CD8-positive, alpha-beta memory T cell (primary cell): ENCODE results near the gene WASHC2C. TPM values are rescaled to one million over a fixed set of nuclear protein-coding genes. Genes with fewer than 3 reads are reported as not detected.
"Not testable (repeated sequence)": the region's sequence is repeated elsewhere in the genome, so short reads cannot be mapped to it uniquely, and the experiment has no call there.

Experiments
- CTCF ChIA-PET: fragments of 350-600 bp; sonication (Branson Sonifier 250); formaldehyde crosslinking; loops from one replicate; lab custom pipeline; 2021; ENCODE audit warnings: antibody characterized with exemption; lab: Charles Lee
- POLR2A ChIA-PET: fragments of 350-600 bp; sonication (Branson Sonifier 250); formaldehyde crosslinking; loops from one replicate; lab custom pipeline; 2021; ENCODE audit warnings: antibody characterized with exemption; lab: Charles Lee
- DNase-seq, 5 donors: peaks; one replicate each; pipeline versions ENCODE4 v3.0.0 to v3.0.0-alpha.2; 2020 to 2022; ENCODE audit warnings: mixed read lengths in 1 of 5
- H3K27ac ChIP-seq: one replicate; pipeline ENCODE4 v1.7.0; 2013; ENCODE audit warnings: low read depth, mild to moderate bottlenecking, low read length, moderate library complexity
- H3K27me3 ChIP-seq: 2 replicates; pipeline ENCODE4 v1.7.0; 2013; ENCODE audit warnings: low read length, mild to moderate bottlenecking; ENCODE audit not compliant: insufficient read depth, poor library complexity, severe bottlenecking
- H3K36me3 ChIP-seq: 2 replicates; pipeline ENCODE4 v1.7.0; 2013; ENCODE audit warnings: mild to moderate bottlenecking, low read length, moderate library complexity; ENCODE audit not compliant: insufficient read depth
- H3K4me1 ChIP-seq: 2 replicates; pipeline ENCODE4 v1.7.0; 2013; ENCODE audit warnings: mild to moderate bottlenecking, low read length, moderate library complexity; ENCODE audit not compliant: insufficient read depth
- H3K4me3 ChIP-seq: 2 replicates; pipeline ENCODE4 v1.7.0; 2013; ENCODE audit warnings: mild to moderate bottlenecking, low read length
- H3K9me3 ChIP-seq: 2 replicates; pipeline ENCODE4 v1.7.0; 2013; ENCODE audit warnings: mild to moderate bottlenecking, low read length
- H3K27ac Mint-ChIP-seq, 8 donors: one replicate each; pipeline ENCODE4 v1.8.0; 2020 to 2021; ENCODE audit warnings: mixed read lengths in 8 of 8, mild to moderate bottlenecking in 6 of 8, inconsistent platforms in 3 of 8, moderate library complexity in 3 of 8
- H3K27me3 Mint-ChIP-seq, 2 donors: one replicate each; pipeline ENCODE4 v1.8.0; 2020 to 2021; ENCODE audit warnings: mixed read lengths in 2 of 2, mild to moderate bottlenecking in 1 of 2, moderate library complexity in 1 of 2
- H3K36me3 Mint-ChIP-seq, 3 donors: one replicate each; pipeline ENCODE4 v1.8.0; 2020 to 2021; ENCODE audit warnings: mixed read lengths in 3 of 3, inconsistent platforms in 1 of 3, mild to moderate bottlenecking in 1 of 3
- H3K4me1 Mint-ChIP-seq, 3 donors: one replicate each; pipeline ENCODE4 v1.8.0; 2020 to 2021; ENCODE audit warnings: mixed read lengths in 3 of 3, inconsistent platforms in 1 of 3, mild to moderate bottlenecking in 1 of 3
- H3K4me3 Mint-ChIP-seq, 7 donors: one replicate each; pipeline ENCODE4 v1.8.0; 2020 to 2021; ENCODE audit warnings: mixed read lengths in 7 of 7, mild to moderate bottlenecking in 6 of 7, moderate library complexity in 4 of 7, inconsistent platforms in 2 of 7
- H3K9me3 Mint-ChIP-seq, 5 donors: one replicate each; pipeline ENCODE4 v1.8.0; 2020 to 2022; ENCODE audit warnings: mixed read lengths in 5 of 5, mild to moderate bottlenecking in 3 of 5, moderate library complexity in 2 of 5, inconsistent platforms in 1 of 5
- polyA plus RNA-seq: library from polyadenylated mRNA; unstranded; fragments of 300-500 nt; fragmentation: Illumina TruSeq; gene quantifications from one replicate; pipeline ENCODE4 v1.2.3, GENCODE V29; 2021
- total RNA-seq, 2 experiments: library from RNA; stranded (reverse); gene quantifications; one replicate each; pipeline ENCODE4 v1.2.3, GENCODE V29; 2021

The WASHC2C gene
- total RNA-seq (10 to 100 TPM; 23.4 to 23.6 TPM), polyA plus RNA-seq (41.1 TPM)

GRCh38 chr10:45726703-45727420 is at the start of gene WASHC2C:
Gene WASHC2C (plus strand): TSS chr10:45727266. CDS start chr10:45727318, 52 bp downstream.
- H3K9me3 ChIP-seq, H3K27me3 ChIP-seq, H3K9me3 Mint-ChIP-seq, H3K27me3 Mint-ChIP-seq, CTCF ChIA-PET, H3K4me1 ChIP-seq, H3K36me3 Mint-ChIP-seq, H3K36me3 ChIP-seq: not testable (repeated sequence)
- H3K27ac Mint-ChIP-seq = peak within 1 kb of the TSS; percentile 50 to 97 (median 78)
- H3K4me3 Mint-ChIP-seq = peak within 1 kb of the TSS; percentile 79 to 96 (median 84)
- Histone ChIP-seq H3K4me3 (peak within 1 kb of the TSS; percentile 63), H3K27ac (peak within 1 kb of the TSS; percentile 54)
- POLR2A ChIA-PET = interaction anchor here (0.7 kb wide), 1 partner anchor 725 kb away, joined by 3 read pairs; no protein-coding TSS in a partner anchor
- peaks cover 8 to 22% (median 13%) of the 10 kb centered on the region in 3 donors for H3K4me1 Mint-ChIP-seq
- peak; percentile 92 to 99 (median 93) for DNase-seq

- POLR2A ChIA-PET, H3K4me1 Mint-ChIP-seq, H3K27me3 ChIP-seq, H3K9me3 Mint-ChIP-seq, H3K36me3 Mint-ChIP-seq, H3K36me3 ChIP-seq, H3K27ac ChIP-seq, H3K27me3 Mint-ChIP-seq, H3K4me3 Mint-ChIP-seq, H3K27ac Mint-ChIP-seq, CTCF ChIA-PET, H3K9me3 ChIP-seq, H3K4me3 ChIP-seq, DNase-seq, H3K4me1 ChIP-seq: not testable (repeated sequence)
Observed at GRCh38 chr10:45678467-45678866, 48.6 kb upstream of the WASHC2C start.

GRCh38 chr10:45710200-45710796 is 16.8 kb upstream of the WASHC2C start:
- H3K4me1 Mint-ChIP-seq, H3K27me3 Mint-ChIP-seq, H3K36me3 ChIP-seq, POLR2A ChIA-PET, H3K9me3 ChIP-seq, H3K4me3 ChIP-seq, CTCF ChIA-PET, H3K27me3 ChIP-seq, H3K4me3 Mint-ChIP-seq, H3K9me3 Mint-ChIP-seq, H3K27ac ChIP-seq, H3K4me1 ChIP-seq, DNase-seq: not testable (repeated sequence)
- H3K27ac Mint-ChIP-seq = peak overlapping the region in 1 of 8 donors; percentile 47
- peaks cover 3 to 13% (median 10%) of the 10 kb centered on the region in 3 donors for H3K36me3 Mint-ChIP-seq

- H3K4me3 ChIP-seq, H3K27me3 ChIP-seq, H3K27ac Mint-ChIP-seq, H3K4me3 Mint-ChIP-seq, H3K27me3 Mint-ChIP-seq, H3K36me3 ChIP-seq, POLR2A ChIA-PET, CTCF ChIA-PET, H3K9me3 Mint-ChIP-seq, DNase-seq, H3K27ac ChIP-seq, H3K4me1 ChIP-seq, H3K9me3 ChIP-seq, H3K4me1 Mint-ChIP-seq: not testable (repeated sequence)
- H3K36me3 Mint-ChIP-seq = peaks cover 3 to 12% (median 11%) of the 10 kb centered on the region in 3 donors
Observed at GRCh38 chr10:45711223-45711622, 15.8 kb upstream of the WASHC2C start.

GRCh38 chr10:45717053-45717452 is 10.0 kb upstream of the WASHC2C start:
- H3K4me3 ChIP-seq, POLR2A ChIA-PET, DNase-seq, H3K27ac Mint-ChIP-seq, H3K36me3 ChIP-seq, H3K36me3 Mint-ChIP-seq, CTCF ChIA-PET, H3K4me3 Mint-ChIP-seq, H3K9me3 ChIP-seq, H3K9me3 Mint-ChIP-seq, H3K4me1 Mint-ChIP-seq, H3K4me1 ChIP-seq, H3K27me3 Mint-ChIP-seq, H3K27me3 ChIP-seq, H3K27ac ChIP-seq: not testable (repeated sequence)

- CTCF ChIA-PET, H3K27me3 Mint-ChIP-seq, H3K4me1 ChIP-seq, H3K36me3 ChIP-seq, H3K27ac ChIP-seq, H3K36me3 Mint-ChIP-seq, H3K9me3 Mint-ChIP-seq, H3K9me3 ChIP-seq, H3K27ac Mint-ChIP-seq, H3K27me3 ChIP-seq, POLR2A ChIA-PET, H3K4me3 Mint-ChIP-seq, H3K4me1 Mint-ChIP-seq, H3K4me3 ChIP-seq, DNase-seq: not testable (repeated sequence)
Observed at GRCh38 chr10:45717642-45718041, 9.4 kb upstream of the WASHC2C start.

GRCh38 chr10:45721503-45721902 is 5.6 kb upstream of the WASHC2C start:
- H3K27me3 Mint-ChIP-seq, POLR2A ChIA-PET, H3K4me1 Mint-ChIP-seq, H3K36me3 Mint-ChIP-seq, H3K27ac ChIP-seq, H3K9me3 ChIP-seq, CTCF ChIA-PET, DNase-seq, H3K27me3 ChIP-seq, H3K4me1 ChIP-seq, H3K4me3 ChIP-seq, H3K9me3 Mint-ChIP-seq, H3K36me3 ChIP-seq, H3K27ac Mint-ChIP-seq, H3K4me3 Mint-ChIP-seq: not testable (repeated sequence)

GRCh38 chr10:45723851-45724250 is 3.2 kb upstream of the WASHC2C start:
- H3K4me3 Mint-ChIP-seq = peak overlapping the region in 1 of 7 donors; percentile 24
- H3K9me3 Mint-ChIP-seq = not testable (repeated sequence)

More at GRCh38 chr10:45723851-45724250, 3.2 kb upstream of the WASHC2C start:
- DNase-seq, H3K27ac ChIP-seq, H3K27me3 ChIP-seq, POLR2A ChIA-PET, H3K9me3 ChIP-seq, H3K27me3 Mint-ChIP-seq, H3K36me3 Mint-ChIP-seq, H3K36me3 ChIP-seq, H3K4me3 ChIP-seq, CTCF ChIA-PET, H3K4me1 ChIP-seq: not testable (repeated sequence)
- peaks cover 2 to 16% (median 6%) of the 10 kb centered on the region in 3 donors for H3K4me1 Mint-ChIP-seq
- peak overlapping the region in 1 of 8 donors; percentile 47 for H3K27ac Mint-ChIP-seq
